ENCODE data around the gene NRBF2.

GRCh38 chr10:63140077-63140476 lies 6.9 kb downstream of the NRBF2 start:
- TF ChIP-seq EP300 (IDR thresholded peaks at IDR 0.05) (no peak), CTCF (IDR thresholded peaks at IDR 0.05) (no peak), POLR2A (IDR thresholded peaks at IDR 0.05) (no peak)

All from ovary (tissue), 3 donors.